ENCODE results near the gene DHX35.

- no peak for TF ChIP-seq BHLHE40 (IDR thresholded peaks at IDR 0.05; ENCODE audit: borderline replicate concordance)
- no peak for TF ChIP-seq FOXA1 (IDR thresholded peaks at IDR 0.05)
- TF ChIP-seq PKNOX1 (IDR thresholded peaks at IDR 0.05): no peak
- no peak for TF ChIP-seq TARDBP (IDR thresholded peaks at IDR 0.05)
- TF ChIP-seq LEF1 (IDR thresholded peaks at IDR 0.05; ENCODE audit: borderline replicate concordance): no peak
- TF ChIP-seq ARNT (IDR thresholded peaks at IDR 0.05): no peak
- TF ChIP-seq SUZ12 (IDR thresholded peaks at IDR 0.05): no peak
- no peak for TF ChIP-seq FOXM1 (IDR thresholded peaks at IDR 0.05; ENCODE audit: borderline replicate concordance)
- TF ChIP-seq SP1 (IDR thresholded peaks at IDR 0.05): no peak
- TF ChIP-seq ZNF384 (IDR thresholded peaks at IDR 0.05): no peak
- TF ChIP-seq HDGF (IDR thresholded peaks at IDR 0.05; ENCODE audit: borderline replicate concordance): no peak
- no peak for TF ChIP-seq FOXK2 (IDR thresholded peaks at IDR 0.05)
- no peak for TF ChIP-seq L3MBTL2 (conservative IDR thresholded peaks at IDR 0.05)
- no peak for TF ChIP-seq NFRKB (IDR thresholded peaks at IDR 0.05)
These were observed 34.1 kb upstream of the DHX35 start for GRCh38 chr20:38927902-38928578.
